GM21737 (cell line): ENCODE results near the gene DCT.

Experiments
- ATAC-seq: cut with Tn5 transposase; IDR thresholded peaks from one replicate; pipeline ENCODE4 v1.9.1; 2021; ENCODE audit warnings: mild to moderate bottlenecking, moderate library complexity; ENCODE audit not compliant: unreplicated experiment

Gene DCT

DNA sequence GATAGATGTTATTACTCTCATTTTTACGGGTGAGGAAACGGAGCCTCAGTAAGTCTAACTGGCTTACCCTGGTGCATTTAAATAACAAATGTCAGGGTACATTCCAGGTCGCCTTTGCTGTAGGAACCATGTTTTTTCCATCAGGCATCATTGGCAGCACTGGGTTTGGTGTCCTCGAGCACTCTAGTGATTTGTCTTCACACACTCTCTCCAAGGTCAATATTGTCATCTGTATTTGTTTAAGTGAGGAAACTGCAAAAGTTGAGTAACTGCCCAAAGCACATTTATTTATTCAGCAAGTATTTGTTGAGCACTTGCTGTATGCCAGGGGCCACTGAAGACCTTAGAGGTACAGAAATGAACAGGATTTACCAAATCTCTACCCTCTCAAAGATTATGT lies 78.6 kb downstream of the DCT start:
- no peak for ATAC-seq

DNA sequence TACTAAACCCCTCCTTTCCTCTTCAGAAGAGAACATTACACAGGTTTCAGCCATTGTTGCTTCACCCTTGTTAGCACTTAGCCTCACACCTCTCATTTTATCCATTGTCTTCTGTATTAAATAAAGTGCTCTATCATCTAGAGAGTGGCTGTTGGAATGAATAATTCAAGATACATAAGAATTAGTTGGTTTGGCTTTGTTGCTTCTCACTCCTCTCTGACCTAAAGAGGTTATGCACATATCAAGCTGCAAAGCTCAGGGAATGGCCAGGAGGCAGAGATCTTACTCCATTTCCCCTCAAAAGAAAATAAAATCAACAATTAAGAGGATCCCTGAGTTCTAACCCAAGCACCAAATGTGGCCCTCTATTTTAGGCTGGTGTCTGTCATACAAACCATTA lies 79.7 kb downstream of the DCT start:
- ATAC-seq, result no peak

DNA sequence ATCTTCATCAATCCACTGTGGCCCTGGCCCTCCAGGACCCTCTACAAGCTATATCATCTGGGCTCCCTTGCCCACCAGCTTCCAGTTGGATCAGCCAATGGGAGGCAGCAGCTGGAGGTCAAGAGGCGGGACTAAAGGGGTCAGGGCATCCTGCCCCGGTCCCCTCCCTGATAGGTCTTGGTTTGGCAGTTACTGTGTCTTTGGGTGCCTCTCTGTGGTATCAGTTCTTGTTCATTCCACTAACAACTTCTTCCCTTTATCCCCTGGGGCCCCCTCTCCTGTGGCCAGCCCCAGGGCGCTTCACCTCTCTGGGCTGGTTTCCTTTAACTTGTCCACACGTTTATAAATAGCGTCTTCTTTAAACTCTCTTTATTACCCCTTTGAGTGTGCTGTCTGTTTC lies 83.6 kb downstream of the DCT start:
- ATAC-seq, result no peak

DNA sequence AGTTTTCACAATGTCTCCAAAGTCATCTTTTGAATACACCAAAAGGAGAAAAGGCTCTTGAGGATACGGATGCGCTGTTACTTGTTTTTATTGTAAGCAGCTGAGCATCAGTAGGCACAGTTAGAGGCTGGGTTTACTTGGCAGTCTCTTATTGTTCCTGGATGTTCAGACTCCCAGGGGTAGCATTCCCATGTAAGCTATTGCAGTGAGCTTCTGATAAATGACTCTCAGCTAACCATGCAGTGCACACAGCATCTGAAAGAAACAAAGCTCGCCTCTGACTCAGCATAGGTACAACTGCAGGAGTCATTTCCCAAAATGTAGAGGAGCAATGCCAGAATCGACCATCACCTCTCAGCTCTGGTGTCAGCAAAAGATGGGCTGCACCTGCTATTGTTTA lies 84.8 kb downstream of the DCT start:
- ATAC-seq, result no peak

DNA sequence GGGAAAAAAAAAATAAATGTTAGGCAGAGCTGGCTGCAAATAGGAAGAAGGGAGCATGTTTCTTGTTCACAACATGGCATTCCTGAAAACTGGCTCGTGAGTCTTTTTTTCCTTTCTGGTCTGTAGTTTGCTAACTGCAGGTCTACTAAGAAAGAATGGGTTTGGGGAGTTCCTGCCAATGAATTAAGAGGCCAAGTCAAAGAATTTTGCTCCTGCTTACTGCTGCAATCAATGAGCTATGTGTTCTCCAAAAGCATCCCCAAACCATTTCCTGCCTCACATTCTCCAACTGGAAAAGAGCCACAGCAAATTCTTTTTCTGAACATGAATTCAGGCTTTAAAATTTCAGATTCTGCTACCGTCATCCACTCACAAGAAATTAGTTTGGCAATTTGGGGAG lies 88.6 kb downstream of the DCT start:
- ATAC-seq, result no peak

DNA sequence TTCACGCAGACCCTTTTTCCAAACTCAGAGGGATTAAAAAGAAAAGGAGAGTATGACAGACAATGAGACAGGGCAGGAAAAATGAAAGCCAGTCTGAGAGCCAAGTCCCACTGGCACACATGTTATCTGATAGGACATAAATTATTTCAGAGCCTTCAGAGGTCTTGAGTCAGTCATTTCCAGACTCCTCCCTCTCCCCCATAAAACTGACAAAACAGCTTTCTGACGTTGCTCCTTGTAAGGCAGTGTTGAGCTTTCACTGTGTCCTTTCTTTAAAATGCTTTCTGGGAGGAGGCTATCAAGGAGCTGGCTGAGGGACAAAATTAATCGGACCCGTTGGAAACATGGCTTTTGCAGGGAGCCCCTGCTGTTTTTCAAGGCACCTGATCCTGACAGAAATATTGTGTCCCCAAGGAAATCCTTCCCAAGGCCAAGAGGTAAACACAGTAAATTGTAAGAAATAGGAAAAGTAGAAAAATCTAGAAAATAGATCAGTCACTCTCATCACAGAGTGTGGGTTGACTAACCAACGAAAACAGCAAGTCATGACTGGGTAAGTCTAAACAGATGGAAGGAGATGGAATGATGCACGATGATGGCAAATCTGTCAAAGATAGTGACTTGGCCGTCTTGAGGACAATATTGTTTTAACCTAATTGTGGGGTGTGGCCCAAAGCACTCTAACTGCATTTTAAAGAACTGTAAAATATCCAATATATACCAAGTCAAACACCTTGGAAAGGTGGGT lies 89.7 kb downstream of the DCT start:
- no peak for ATAC-seq

DNA sequence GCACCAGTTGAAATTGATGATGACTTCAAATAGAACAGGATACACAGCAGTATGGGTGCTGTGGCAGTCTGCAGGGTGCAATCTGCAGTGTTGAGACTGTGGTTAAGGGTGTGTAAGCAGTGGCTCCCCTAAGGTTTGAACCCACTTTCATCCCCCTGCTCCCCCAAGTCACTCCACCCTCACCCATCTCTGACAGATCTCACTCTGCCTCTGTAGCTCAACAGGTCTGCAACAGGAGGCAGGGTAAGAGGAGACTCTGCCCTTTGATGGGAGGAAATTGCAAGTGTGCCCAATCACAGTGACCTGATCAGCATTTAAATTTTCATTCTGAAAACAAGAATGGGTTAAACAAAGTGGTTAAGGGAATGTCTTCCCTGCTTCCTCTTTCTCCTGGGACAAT lies 92.4 kb downstream of the DCT start:
- no peak for ATAC-seq
